Measurements from ENCODE around the gene RNU6-8.

RNU6-8 gene

GRCh38 chr14:32202491-32202997 lies 525 bp downstream of the RNU6-8 start:
- DNase-seq, result no peak

GRCh38 chr14:32201816-32202490 lies 1.1 kb downstream of the RNU6-8 start, which contains the start of gene RNU6-7:
Gene RNU6-7 (plus strand): TSS chr14:32202045.
- no peak for DNase-seq

GRCh38 chr14:32201193-32201815 lies 1.8 kb downstream of the RNU6-8 start:
- peak; percentile 70 for DNase-seq

DNA sequence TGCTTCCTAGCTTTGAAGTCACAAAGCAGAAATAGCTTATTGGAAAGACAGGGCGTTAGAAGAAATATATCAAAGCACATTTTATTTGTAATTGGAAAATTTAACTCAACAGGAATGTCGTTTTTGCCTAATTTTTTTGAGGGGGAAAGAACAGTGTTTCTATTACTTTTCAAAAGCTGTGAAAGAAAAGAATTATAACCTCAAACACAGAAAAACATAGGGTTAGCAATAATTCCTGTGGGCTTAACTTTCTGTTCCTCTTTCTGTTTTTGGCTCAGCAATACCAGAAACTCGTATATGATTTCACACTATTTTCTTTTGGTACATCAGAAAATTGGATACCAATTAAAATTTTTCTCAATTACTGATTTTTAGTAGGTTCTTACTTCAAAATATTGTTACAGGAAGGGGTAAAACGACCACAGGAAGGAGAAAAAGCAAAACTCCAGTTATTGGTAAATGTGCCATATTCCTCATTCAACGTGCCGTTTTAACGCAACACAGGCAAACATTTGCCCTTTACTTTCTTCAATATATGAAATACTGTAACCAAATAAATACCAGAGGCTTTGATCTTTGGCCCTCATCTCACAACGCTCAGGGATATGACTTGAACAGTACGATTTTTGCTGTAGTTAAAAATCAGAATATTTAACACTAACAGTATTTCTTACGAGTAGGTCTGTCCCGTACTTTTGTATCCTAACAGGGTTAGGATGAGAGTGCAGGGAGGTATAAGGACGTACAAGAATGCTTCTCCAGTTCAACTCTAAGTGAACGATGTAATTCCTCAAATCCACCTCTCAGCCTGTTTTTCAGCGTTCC lies 2.5 kb downstream of the RNU6-8 start:
- no peak for DNase-seq

DNA sequence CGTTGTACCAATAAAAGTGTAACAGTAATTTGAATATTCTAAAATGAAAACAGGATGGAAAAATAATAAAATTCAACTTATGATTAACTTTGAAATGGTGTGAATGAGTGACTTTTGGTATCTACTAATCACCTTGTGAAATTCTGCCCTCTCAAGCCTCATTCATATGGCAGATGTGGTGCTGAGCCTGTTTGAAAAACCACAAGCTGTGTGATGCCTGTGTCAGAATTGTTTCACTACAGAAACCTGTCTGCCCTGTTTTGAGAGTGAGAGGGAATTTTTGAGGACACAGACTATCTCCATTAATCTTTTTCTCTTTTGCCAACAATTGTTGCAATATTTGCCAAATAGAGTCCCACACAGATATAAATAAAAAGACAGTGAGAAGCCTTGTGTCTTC lies 5.2 kb downstream of the RNU6-8 start:
- DNase-seq, result no peak

DNA sequence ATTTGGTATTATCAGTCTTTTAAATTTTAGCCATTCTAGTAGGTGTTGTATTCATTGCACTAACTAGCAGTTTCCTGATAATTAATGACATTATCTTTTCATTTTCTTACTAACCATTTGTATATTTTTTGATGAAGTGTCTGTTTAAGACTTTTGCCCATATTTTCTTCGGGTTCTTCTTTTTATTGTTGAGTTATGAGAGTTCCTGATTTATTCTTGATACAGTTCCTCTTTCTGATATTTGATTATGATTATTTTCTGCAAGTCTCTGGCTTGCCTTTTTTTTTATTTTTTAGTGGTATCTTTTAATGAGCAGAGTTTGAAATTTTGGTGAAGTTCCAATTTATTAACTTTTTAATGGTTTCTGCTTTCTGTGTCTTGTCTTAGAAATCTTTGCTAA lies 7.4 kb downstream of the RNU6-8 start:
- no peak for DNase-seq

GRCh38 chr14:32193532-32193931 lies 9.5 kb downstream of the RNU6-8 start:
- no peak for DNase-seq

GRCh38 chr14:32192712-32193373 lies 10.2 kb downstream of the RNU6-8 start:
- DNase-seq, result no peak

GRCh38 chr14:32190673-32191072 lies 12.4 kb downstream of the RNU6-8 start:
- DNase-seq, result no peak

DNA sequence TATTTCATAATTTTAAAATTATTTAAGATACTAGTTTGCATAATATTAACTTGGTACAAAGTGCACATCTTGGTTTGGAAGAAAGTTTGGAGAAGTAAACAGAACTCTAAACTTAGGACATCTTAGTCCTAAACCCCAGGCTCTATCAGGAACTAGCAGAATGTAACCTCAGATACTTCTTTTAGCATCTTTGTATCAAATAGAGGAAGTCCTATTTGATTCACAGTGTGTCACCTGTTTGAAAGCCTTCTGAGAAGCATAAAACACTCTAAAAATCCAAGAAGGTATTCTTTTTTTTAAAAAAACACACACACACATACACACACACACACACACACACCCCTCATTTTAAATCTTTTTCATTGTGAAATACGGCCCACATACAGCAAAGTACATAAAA lies 13.3 kb downstream of the RNU6-8 start:
- no peak for DNase-seq

- no peak for DNase-seq
Measured at GRCh38 chr14:32186248-32186647, 16.8 kb downstream of the RNU6-8 start.

- no peak for DNase-seq
Measured at GRCh38 chr14:32185097-32185496, 18.0 kb downstream of the RNU6-8 start.

DNA sequence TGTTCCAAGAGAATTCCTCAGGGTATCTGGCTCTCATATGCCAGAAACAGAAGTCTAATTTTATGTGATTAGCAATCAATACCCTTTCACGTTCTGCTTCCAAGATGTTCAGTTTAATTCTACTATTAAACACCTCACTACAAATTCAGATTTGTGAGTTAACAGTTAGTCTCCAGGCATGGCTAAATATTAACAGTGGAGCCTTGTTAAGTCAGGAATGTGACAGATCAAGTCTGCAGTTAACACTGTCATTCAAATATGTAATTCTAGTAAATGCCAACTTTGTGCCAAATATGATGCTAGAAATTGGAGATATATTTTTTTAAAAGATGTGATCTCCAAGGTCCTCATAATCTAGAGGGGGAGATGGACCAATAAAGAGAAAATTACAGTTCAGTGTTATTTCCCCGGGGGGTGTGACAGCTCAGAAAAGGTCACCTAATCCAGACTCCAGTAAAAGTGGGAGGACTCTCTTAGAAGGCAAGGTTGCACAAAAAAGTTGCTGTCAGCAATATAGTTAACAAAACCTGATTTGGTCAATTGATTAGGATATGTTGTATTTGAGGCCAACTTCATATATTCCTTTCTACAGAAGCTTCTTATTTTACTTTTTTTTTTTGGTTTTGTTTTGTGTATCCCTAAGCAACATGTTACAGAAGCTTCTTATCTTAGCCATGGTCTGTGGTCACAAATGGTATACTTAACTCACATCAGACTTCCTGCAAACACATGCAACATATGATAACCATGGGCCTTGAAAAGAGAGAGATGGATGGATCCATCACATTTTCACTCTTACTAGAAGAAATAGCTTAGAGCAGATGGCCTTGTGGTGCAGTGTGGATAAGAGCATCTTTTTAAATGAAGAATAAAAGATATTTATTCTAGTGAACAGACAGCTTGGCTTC lies 19.7 kb downstream of the RNU6-8 start:
- no peak for DNase-seq

DNA sequence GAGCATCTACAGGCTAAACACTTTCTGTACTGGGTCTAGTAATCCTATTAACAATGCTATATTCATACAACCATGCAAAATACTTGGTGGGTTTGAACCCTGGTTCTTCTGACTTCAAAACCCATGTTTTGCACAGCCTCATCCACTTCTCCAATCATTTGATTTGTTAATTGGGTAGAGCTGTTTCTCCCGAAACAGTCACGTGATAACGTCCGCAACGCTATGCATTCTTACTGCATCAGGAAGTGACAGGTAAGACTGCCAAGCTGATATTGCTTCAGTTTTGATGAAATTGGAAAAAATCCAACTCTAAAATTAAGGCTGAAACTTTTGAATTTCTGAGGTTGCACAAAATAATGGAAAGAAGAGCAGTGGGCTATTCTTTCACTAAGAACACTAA lies 31.6 kb downstream of the RNU6-8 start:
- no peak for DNase-seq

- DNase-seq, result no peak
Measured at GRCh38 chr14:32169191-32169590, 33.9 kb downstream of the RNU6-8 start.

- DNase-seq, result no peak
Measured at GRCh38 chr14:32167907-32168306, 35.2 kb downstream of the RNU6-8 start.

- no peak for DNase-seq
Measured at GRCh38 chr14:32166924-32167323, 36.1 kb downstream of the RNU6-8 start.

DNA sequence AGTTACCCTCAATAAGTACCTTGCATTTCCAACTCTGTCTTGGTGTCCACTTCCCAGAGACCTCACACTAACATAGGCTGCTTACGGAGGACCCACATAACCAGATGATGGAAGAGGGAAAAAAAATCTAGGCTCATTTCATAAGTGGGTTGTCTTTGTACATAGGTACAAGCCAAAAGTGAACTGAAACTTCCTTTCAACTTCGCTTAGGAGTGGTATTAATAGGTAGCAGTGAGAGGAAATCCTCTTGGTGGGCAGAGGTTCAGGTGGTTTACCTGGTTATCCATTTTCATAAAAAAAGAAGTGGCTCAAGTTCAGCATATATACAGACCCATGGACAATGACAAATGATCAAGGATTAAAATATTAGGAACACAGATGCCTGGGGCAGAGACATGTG lies 37.0 kb downstream of the RNU6-8 start:
- DNase-seq, result no peak

Measured in activated CD8-positive, alpha-beta memory T cell treated with anti-CD3 and anti-CD28 coated beads, Interleukin-2, amount 50 U/mL, for 4 hours (primary cell).